ENCODE results near the gene EVA1B. TPM values are rescaled to one million over a fixed set of nuclear protein-coding genes. Genes with fewer than 3 reads are reported as not detected.

EVA1B gene
- total and polyA plus RNA-seq, 2 donors (not counting 3 experiments of a cell fraction or from before 2014, with no cell fraction given): 64.7 to 132 TPM

DNA sequence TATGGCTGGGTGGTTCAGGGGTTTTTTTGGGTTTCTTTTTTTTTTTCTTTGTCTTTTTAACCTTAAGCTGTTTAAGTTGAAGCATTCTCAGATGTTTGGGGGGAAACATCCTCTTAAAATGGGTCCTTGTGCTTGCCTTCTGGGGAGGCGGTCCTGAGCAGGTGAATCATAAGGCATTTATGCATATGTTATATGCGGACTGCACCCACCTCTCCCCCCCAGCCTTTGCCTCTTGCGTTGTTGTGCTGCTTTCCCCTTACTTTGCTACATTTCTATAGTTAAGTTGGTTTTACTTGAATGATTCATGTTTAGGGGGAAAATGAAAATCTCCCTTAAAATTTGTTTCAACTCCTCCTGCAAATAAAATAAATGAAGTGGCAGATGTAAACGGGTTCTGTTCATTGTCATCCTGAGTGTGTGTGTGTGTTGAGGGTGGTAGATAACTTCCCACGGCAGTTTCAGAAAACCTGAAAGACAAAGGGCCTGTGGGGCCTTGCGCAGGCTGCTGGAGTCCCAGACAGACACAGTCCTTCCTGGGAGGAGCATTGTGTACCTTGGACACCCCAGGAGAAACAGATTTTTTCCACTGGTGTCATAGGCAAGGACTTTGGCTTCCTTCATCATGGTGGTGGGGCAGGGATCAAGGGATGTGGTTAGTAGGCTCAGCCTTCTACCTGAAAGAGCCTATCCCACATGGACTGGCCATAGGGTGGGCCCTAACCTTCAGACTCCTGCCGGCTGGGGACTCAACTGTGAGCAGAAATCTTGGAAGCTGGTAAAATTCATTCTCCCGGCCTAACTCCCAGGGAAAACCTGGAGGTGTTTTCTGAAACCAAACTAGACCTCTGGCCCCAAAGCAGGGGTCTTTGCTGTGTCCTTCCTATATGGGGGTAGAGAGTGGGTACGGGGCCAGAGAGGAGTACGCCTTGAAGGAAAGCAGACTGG is 18.2 kb downstream of the EVA1B start:
- no peak overlapping the region for H3K27ac ChIP-seq (ENCODE audit: insufficient read depth, low read depth, low read length)
- POLR2A ChIA-PET: no interaction called here

More for the DNA sequence above, 18.2 kb downstream of the EVA1B start:
- no peaks in the 10 kb centered on the region for H4K20me1 ChIP-seq (replicated peaks; ENCODE audit: control insufficient read depth, extremely low read depth, insufficient read depth, low read length)
- intact Hi-C loops (cut with micrococcal nuclease): loop anchor here (5.0 kb wide), 1 partner anchor 158 kb away; the partner anchor contains the start of gene TRAPPC3
- no peak overlapping the region for H3K4me2 ChIP-seq (ENCODE audit: insufficient read depth, low read length)
- H2AFZ ChIP-seq (ENCODE audit: low read depth, low read length): no peak overlapping the region
- no peak for FAIRE-seq
- H3K27me3 ChIP-seq (ENCODE audit: control insufficient read depth in 2 of 2, insufficient read depth in 2 of 2, low read length in 2 of 2): no peaks in the 10 kb centered on the region
- H3K4me1 ChIP-seq (ENCODE audit: control insufficient read depth, extremely low read depth, insufficient read depth, low read length): peaks cover 22% of the 10 kb centered on the region
- no peak overlapping the region for H3K4me3 ChIP-seq (replicated peaks in 1 of 3; ENCODE audit: insufficient read depth in 1 of 3, low read depth in 1 of 3, low read length in 3 of 3)
- H3K9me1 ChIP-seq (replicated peaks; ENCODE audit: control insufficient read depth, extremely low read depth, insufficient read depth, low read length): no peaks in the 10 kb centered on the region
- CTCF ChIA-PET: interaction anchor here (1.2 to 2.3 kb wide), 2 partner anchors 16 to 45 kb away, joined by 3 to 6 read pairs; no protein-coding TSS in a partner anchor
- peaks cover 11% of the 10 kb centered on the region for H3K79me2 ChIP-seq (ENCODE audit: control insufficient read depth, insufficient read depth, low read length)
- TF ChIP-seq JUN (IDR thresholded peaks at IDR 0.05; ENCODE audit: borderline replicate concordance, insufficient read depth, insufficient read length, low read depth): no peak
- TF ChIP-seq, protein P1, sequence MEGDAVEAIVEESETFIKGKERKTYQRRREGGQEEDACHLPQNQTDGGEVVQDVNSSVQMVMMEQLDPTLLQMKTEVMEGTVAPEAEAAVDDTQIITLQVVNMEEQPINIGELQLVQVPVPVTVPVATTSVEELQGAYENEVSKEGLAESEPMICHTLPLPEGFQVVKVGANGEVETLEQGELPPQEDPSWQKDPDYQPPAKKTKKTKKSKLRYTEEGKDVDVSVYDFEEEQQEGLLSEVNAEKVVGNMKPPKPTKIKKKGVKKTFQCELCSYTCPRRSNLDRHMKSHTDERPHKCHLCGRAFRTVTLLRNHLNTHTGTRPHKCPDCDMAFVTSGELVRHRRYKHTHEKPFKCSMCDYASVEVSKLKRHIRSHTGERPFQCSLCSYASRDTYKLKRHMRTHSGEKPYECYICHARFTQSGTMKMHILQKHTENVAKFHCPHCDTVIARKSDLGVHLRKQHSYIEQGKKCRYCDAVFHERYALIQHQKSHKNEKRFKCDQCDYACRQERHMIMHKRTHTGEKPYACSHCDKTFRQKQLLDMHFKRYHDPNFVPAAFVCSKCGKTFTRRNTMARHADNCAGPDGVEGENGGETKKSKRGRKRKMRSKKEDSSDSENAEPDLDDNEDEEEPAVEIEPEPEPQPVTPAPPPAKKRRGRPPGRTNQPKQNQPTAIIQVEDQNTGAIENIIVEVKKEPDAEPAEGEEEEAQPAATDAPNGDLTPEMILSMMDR (IDR thresholded peaks at IDR 0.05; ENCODE audit: extremely low read depth in 1 of 2, insufficient read depth in 1 of 2, low read depth in 1 of 2, low read length in 2 of 2): no peak
- TF ChIP-seq EZH2 (IDR thresholded peaks at IDR 0.05; ENCODE audit: borderline replicate concordance, low read depth, low read length, severe bottlenecking): no peak
- no peak for TF ChIP-seq FOS (IDR thresholded peaks at IDR 0.05; ENCODE audit: borderline replicate concordance, insufficient read depth, low read length)
- TF ChIP-seq, protein P2, sequence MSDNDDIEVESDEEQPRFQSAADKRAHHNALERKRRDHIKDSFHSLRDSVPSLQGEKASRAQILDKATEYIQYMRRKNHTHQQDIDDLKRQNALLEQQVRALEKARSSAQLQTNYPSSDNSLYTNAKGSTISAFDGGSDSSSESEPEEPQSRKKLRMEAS (IDR thresholded peaks at IDR 0.05; ENCODE audit: insufficient read depth, insufficient read length): no peak
- TF ChIP-seq POLR2AphosphoS5 (IDR thresholded peaks at IDR 0.05; ENCODE audit: insufficient read depth, low read depth, low read length): no peak
- no TSS peak for BruUV-seq (replicated peaks)
- no peaks in the 10 kb centered on the region for H3K9me3 ChIP-seq (replicated peaks; ENCODE audit: control insufficient read depth, insufficient read depth, low read length)
- H3K9ac ChIP-seq (replicated peaks; ENCODE audit: extremely low read depth, insufficient read depth, low read length): no peak overlapping the region
- dilution Hi-C loops (cut with MboI; ENCODE audit: extremely low pct_ligation_motif_present, low sequenced_read_pairs): no loop called here
- H3K36me3 ChIP-seq (ENCODE audit: control insufficient read depth in 2 of 2, extremely low read depth in 1 of 2, insufficient read depth in 2 of 2, low read length in 2 of 2): peaks cover 26 to 31% of the 10 kb centered on the region in 2 experiments
- DNase-seq (ENCODE audit: low read depth, low spot score): no peak

Data from endothelial cell of umbilical vein (primary cell).